Muscle of arm (tissue), 12 donors: ENCODE measurements around the gene ITM2C. TPM values are rescaled to one million over a fixed set of nuclear protein-coding genes. Genes with fewer than 3 reads are reported as not detected.

Experiments used
- DNase-seq: peaks from one replicate; pipeline ENCODE4 v3.0.0-alpha.2; 2013
- polyA plus RNA-seq, 12 donors: library from polyadenylated mRNA; unstranded; fragments of 120-200 nt; gene quantifications; one replicate each; pipeline ENCODE4 v1.2.1, GENCODE V29; 2013; ENCODE audit not compliant: insufficient read length in 12 of 12

ITM2C gene
- polyA plus RNA-seq, 12 donors = 115 to 441 (median 182) TPM; not detected in 1

DNA sequence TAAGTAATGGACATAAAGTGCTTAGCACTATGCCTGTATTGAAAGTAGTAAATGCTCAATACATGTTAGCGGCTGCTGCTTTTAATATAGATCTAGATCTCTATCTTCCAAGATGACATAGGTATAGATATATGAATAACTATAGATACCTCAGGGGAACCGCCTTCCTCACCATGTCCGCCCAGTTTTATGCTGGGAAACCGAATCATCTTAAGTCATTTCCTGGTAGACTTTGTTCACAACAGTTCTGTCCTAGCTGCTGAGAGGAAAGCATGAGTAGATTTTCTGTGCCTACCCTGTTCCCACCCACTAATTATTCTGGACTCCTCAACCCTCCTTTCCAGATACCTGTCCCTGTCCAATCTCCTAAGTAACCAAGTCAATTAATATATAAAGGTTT lies 21.6 kb upstream of the ITM2C start:
- DNase-seq = no peak

DNA sequence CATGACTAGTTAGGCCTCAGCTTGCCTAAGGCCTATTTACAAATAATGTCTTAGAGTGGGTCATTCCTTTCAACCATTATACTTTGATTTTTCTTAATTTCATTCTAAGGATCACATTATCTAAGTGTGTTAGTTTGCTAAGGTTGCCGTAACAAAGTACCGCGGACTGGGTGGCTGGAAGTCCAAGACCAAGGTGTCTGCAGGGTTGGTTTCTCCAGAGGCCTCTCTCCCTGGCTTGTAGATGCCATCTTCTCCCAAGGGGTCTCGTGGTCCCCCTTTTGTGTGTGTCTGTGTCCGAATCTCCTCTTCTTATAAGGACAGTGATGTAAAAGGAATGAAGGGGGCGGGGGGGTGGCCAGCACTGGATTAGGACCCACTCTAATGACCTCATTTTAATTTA lies 18.4 kb upstream of the ITM2C start:
- DNase-seq = no peak

- peak; percentile 82 for DNase-seq
These were observed 16.8 kb upstream of the ITM2C start for GRCh38 chr2:230847883-230848388.

DNA sequence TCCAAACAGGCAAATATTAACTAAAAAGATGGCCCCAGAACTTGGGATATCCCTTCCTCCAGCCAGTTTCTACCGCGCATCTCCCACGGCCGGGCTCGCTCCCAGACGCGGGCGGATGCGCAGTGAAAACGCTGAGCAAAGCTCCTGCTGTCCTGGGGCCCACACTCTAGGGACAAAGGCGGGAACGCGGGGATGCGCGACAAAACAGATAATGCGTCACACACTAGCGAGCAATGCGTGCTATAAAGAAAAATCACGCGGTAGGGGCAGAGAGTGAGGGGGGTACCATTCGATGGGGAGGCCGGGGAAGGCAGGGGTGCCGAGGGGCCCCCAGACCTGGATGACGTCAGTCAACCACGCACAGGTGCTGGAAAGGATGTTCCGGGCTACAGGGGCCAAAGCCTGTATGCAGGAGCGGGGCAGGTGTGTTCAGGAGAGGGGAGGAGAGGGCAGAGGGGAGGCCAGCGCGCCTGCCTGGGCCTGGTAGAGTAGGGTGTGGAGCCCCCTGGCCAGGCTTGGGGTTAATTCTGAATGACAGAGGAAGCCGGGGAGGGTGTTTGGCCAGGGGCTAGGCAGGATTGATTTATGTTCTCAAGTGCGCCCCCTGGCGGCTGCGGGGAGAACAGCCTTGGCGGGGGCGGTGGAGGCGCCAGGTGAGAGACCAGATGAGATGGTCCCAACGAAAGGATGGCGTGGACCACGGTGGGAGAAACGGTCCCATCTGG lies 14.9 kb upstream of the ITM2C start:
- no peak for DNase-seq

DNA sequence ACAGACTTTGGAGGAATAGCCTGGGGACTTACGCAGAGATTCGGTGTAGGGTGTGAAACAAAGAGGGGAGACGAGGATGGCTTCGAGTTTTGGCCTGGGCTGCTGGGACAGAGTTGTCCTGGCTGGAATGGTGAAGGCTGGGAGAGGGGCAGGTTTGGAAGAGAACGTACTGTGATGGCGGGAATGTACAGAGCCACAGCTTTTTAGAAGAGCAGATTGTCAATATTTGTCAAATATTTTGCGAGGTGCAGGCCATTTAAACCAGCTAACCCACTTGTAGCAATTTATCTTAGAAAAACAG lies 14.4 kb upstream of the ITM2C start:
- DNase-seq = no peak

- DNase-seq = no peak
These were observed 12.6 kb upstream of the ITM2C start for GRCh38 chr2:230852113-230852512.

DNA sequence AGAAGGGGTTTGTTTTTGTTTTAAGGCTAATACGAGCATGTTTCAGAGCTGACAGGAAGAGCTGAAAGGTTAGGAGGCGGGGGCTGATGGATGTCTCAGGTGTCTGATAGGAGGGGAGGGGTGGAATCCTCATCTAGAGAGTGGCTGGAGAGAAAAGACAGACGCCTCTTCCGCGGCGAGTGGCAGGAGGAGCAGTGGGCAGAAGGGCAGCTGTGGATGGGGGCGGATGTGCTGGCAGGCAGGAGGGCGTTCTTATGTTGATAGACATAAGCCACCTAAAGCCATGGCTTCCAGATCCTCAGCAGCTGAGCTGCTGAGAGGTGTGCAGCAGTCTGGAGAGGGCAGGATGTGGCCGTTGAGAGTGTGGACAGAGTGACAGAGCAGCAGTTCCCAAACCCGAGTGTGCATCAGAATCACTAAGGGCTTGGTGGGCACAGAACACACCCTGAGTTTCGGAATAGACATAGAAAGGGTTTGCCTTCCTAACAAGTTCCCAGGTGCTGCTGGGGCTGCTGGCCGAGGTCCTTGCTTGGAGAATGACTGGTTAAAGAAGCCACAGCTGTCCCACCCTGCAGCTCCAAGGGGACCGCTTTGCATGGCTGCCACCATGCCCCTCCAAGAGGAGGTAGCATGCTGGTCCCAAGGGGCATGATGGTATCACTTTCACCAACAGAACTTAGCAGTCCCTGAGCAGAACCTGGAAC lies 3.0 kb upstream of the ITM2C start:
- no peak for DNase-seq

DNA sequence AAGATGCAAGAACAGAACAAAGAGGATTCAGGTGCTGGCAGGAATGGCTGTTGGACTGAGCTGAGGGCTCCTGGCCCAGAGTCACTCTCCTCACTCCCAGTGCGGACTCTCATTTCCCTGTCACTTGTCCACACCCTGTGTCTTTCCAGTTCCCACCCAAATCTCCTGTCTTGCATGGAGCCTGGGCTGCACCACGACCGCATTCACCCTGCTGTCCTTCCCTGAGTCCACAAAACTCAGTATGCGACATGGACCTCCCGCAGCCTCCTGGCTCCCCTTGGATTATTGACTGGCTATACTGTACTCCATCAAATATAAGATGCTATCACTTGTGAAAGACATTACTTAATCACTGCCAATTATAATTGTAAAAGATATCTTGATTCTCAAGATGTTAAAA lies 2.5 kb upstream of the ITM2C start:
- no peak for DNase-seq

GRCh38 chr2:230863031-230863430 lies 1.7 kb upstream of the ITM2C start:
- DNase-seq = no peak

GRCh38 chr2:230863442-230864121 lies 1.2 kb upstream of the ITM2C start:
- no peak for DNase-seq

GRCh38 chr2:230864122-230864604 lies 579 bp upstream of the ITM2C start:
- DNase-seq = no peak

DNA sequence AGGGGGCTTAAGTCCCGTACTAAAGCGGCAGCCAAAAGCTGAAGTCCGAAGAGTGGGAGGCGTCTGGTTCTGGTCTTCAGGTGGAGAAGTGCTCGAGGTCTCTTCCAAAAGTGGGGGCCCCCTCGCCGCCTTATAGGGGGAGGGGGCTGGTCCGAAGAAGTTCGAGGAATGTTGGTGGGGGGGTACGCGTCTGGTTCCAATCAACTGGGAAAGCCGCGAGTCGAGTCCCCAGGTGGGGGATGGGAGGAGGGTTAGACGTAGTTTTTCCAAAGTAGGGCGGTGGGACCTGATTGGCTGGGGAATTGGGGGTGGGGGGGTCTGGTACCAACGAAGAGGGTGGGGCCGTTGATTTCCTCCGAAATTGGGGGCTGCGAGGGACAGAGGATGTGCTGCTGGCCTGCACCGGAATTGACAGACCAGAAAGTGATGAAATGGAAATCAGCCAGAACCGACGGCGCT lies 594 bp downstream of the ITM2C start:
- DNase-seq = peak; percentile 54

DNA sequence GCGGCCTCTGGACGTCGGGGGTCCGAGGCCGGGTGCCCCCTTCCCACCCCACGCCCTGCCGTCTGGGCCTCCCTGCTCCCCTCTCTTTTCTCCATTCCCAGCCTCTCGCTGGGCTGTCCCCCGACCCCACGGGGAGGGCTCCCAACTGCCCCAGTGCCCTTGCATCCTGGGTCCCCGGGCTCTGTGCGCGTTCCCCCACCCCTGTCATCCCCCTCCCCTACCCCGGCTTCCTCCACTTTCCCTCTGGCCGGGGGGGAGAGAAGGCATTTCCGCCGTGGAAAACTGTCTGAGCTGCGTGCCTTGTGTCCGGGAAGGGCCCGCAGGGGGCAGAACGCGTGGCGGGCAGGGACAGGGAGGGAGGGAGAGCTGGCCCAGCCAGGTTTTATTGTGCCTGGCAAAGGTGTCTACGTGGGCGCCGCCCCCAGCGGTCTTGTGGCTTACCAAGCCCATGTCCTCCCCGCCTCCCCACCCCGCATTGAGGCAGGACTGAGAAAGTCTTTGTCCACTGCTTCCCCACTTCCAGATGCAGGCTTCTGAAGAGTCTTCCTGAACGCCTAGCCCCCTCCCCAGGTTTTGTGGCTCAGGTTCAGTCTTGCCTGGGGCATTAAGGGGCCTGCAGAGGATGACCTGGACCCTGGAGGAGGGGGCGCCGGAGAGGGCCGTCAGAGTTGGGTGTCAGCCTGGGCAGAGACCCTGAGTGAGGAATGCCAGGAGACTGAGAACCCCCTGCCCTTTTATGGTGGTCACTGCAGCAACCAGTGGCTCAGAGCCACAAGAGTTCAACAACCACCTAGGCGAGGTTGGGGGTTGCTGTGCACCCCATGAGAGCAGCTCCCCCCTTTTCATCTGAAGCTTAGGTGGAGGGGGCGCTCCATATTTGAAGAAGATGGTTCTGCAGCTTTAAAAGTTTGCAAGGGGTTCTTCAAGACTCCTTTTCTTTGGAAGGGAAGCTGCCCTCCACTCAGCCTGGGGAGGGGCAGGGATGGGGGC lies 1.3 kb downstream of the ITM2C start:
- peak; percentile 56 for DNase-seq

- DNase-seq = peak; percentile 54
These were observed 2.2 kb downstream of the ITM2C start for GRCh38 chr2:230866756-230867523.

- DNase-seq = no peak
These were observed 3.6 kb downstream of the ITM2C start for GRCh38 chr2:230868161-230868946.

- DNase-seq = peak; percentile 45
These were observed 4.5 kb downstream of the ITM2C start for GRCh38 chr2:230868947-230869913.

DNA sequence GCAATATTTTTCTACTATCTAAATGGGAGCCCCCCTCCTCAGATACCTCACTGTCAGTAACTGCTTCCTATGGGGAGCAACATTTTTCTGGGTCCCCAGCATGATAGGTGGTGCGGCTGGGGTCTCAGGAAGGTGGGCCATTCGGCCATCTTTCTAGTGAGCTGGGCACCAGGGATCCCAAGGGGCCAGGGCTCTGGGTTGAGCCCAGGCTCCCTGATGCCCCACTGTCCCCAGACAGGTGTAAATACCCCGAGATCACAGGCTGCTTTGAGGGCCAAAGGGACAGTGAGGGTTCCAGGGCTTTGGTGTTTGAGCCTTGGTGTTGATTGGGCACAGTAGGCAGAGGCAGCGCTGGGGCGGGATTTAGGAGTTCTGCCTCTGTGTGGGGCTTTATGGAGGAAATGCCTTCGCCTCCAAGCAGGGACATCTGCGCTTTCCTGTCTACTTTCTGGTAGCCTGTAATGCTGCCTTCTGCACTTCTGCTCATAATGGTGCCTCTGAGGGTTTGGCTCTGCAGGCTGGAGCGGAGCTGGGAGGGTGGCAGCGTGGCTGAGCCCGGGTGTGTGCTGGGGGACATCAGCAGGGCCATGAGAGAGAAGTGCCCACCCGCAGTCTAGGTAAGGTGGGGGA lies 5.3 kb downstream of the ITM2C start:
- DNase-seq = no peak
